Heart left ventricle (tissue), 16 donors: ENCODE measurements around the gene SLC6A7. TPM values are rescaled to one million over a fixed set of nuclear protein-coding genes. Genes with fewer than 3 reads are reported as not detected.

Experiments used
- ATAC-seq, 4 donors: fragments of 200-7000 bp; cut with Tn5 transposase; one replicate each; pipeline ENCODE4 v1.9.1; 2020 to 2022; ENCODE audit warnings: moderate library complexity in 4 of 4, mild to moderate bottlenecking in 3 of 4, moderate number of reproducible peaks in 1 of 4
- DNase-seq, 5 donors: peaks; one replicate each; pipeline ENCODE4 v3.0.0-alpha.2; 2020
- H3K27ac ChIP-seq, 12 donors: fragments of 200-600 bp; sonication (generic) in 4 of 12; one replicate each; pipeline versions ENCODE4 v1.5.0 to v1.8.0; 2016 to 2022; ENCODE audit warnings: mild to moderate bottlenecking in 2 of 12
- H3K27me3 ChIP-seq, 9 donors: fragments of 200-600 bp; sonication (generic) in 2 of 9; one replicate each; pipeline versions ENCODE4 v1.5.1 to v1.8.0; 2016 to 2022; ENCODE audit warnings: mild to moderate bottlenecking in 3 of 9
- H3K36me3 ChIP-seq, 9 donors: fragments of 200-600 bp; sonication (generic) in 2 of 9; one replicate each; pipeline versions ENCODE4 v1.5.0 to v1.8.0; 2018 to 2022; ENCODE audit warnings: mild to moderate bottlenecking in 2 of 9
- H3K4me1 ChIP-seq, 12 donors: fragments of 200-600 bp; sonication (generic) in 4 of 12; one replicate each; pipeline versions ENCODE4 v1.5.0 to v1.8.0; 2016 to 2022; ENCODE audit warnings: mild to moderate bottlenecking in 3 of 12
- H3K4me3 ChIP-seq, 12 donors: fragments of 200-600 bp; sonication (generic) in 4 of 12; one replicate each; pipeline versions ENCODE4 v1.5.0 to v1.8.0; 2017 to 2022; ENCODE audit warnings: mild to moderate bottlenecking in 9 of 12, moderate library complexity in 4 of 12
- H3K9me3 ChIP-seq, 12 donors: fragments of 200-600 bp; sonication (generic) in 4 of 12; one replicate each; pipeline versions ENCODE4 v1.5.0 to v1.8.0; 2016 to 2022; ENCODE audit warnings: mild to moderate bottlenecking in 1 of 12
- CTCF ChIP-seq, 12 donors: fragments of 200-600 bp; sonication (generic) in 4 of 12; IDR thresholded peaks; one replicate each; pipeline versions ENCODE4 v1.5.0 to v1.8.0; 2018 to 2022; ENCODE audit warnings: antibody characterized with exemption in 12 of 12, mild to moderate bottlenecking in 5 of 12
- POLR2A ChIP-seq, 2 donors: fragments of 450-650 bp; IDR thresholded peaks; one replicate each; pipeline ENCODE4 v1.6.1; 2017; ENCODE audit warnings: antibody characterized with exemption in 2 of 2, mild to moderate bottlenecking in 2 of 2, moderate library complexity in 2 of 2
- WGBS, 4 donors: extraction: QIAGEN DNeasy Blood & Tissue Kit in 2 of 4; methylation state at CpG; one replicate each; pipeline versions ENCODE4 v1.1.5 to v1.1.7; 2013 to 2018; 5-methylcytosine and 5-hydroxymethylcytosine counted together
- intact Hi-C, 10 donors: fragments of 100-400 bp; cut with DNase I; formaldehyde crosslinking; loops; one replicate each; pipeline versions ENCODE4 v1.11.1 to v1.14.2; 2022
- polyA plus RNA-seq, 2 donors: library from polyadenylated mRNA; stranded (reverse); fragments of 200-250 nt; gene quantifications; one replicate each; pipeline ENCODE4 v1.2.3, GENCODE V29; 2013
- total RNA-seq, 9 donors: library from RNA; depleted of rRNA in 2 of 9; stranded (reverse); fragments of >200 nt in 2 of 9; fragmentation: NEBNext Ultra II Directional in 3 of 9; extraction: Animal tissue kit (Norgen Biotek cat#: 25700) in 3 of 9; gene quantifications; one replicate each; pipeline versions ENCODE4 v1.1.0 to v1.2.4, GENCODE V29; 2016 to 2023
- donor health status: ischemic (EF 13 %, LVEDD 7.1; RV severe dilation, severe dysfunction).
- donor health status: healthy with polysubstance abuse.
- donor health status: DM: no; HTN: yes; CAD: no.
- donor health status: DM: no; HTN: no; CAD: no.
- donor health status: ischemic (EF 25% LVEDD 6.9; RV normal size, moderate dysfunction).
- donor health status: ischemic (EF 25% LVEDD 5.7; RV mildly dilated, moderate dysfunction).
- donor health status: healthy.
- donor health status: DM: yes; HTN: yes; CAD: no.
- donor health status: ischemic (EF 35%, LVEDD 5.7; RV mildly dilated, moderate dysfunction).
- donor health status: nonischemic (EF 11% LVEDD 7.7; RV severe dilation, severe dysfunction).
- donor health status: DM: yes; HTN: yes; CAD: no.
- donor health status: PGD.
- donor health status: ischemic (EF 29% LVEDD 5.4; RV normal size, mild dysfunction).
- donor health status: nonischemic (EF 23%, LVEDD 6.1; RV moderate dilation, normal function).

SLC6A7 gene
- total and polyA plus RNA-seq, 11 donors: not detected

DNA sequence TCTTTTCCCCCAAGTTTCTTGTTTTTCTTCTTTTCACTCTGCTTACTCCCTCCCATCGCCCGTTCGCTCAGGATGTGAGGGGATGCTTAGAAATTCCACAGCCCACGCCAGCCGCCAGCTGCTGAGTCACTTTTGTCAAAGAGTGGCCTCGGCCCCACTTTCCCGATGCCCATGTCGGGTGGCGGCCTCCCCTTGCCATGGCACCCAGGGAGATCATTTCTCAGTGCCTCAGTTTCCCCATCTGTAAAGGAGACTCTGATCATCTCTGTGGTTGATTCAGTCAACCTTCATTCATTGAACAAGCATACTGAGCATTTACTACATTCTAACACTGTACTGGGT, 33.9 kb upstream of the SLC6A7 start:
- no peak for DNase-seq
- TF ChIP-seq POLR2A (IDR thresholded peaks at IDR 0.05) (no peak), CTCF (IDR thresholded peaks at IDR 0.05) (no peak)
- no peak for ATAC-seq
- intact Hi-C loops: no loop called here
- H3K4me3 ChIP-seq: peak overlapping the region; percentile 15 to 81 (median 60)
- H3K9me3 ChIP-seq: no peaks in the 10 kb centered on the region
- H3K36me3 ChIP-seq: peaks cover 0 to 21% (median 0%) of the 10 kb centered on the region in 9 donors
- no peaks in the 10 kb centered on the region for H3K27me3 ChIP-seq
- peak overlapping the region; percentile 58 to 96 (median 83) for H3K27ac ChIP-seq
- H3K4me1 ChIP-seq: peaks cover 0 to 61% (median 35%) of the 10 kb centered on the region in 12 donors
- WGBS, 4 donors: 10 to 24% (median 15%) methylated on average over 9 of the region's 9 CpGs

GRCh38 chr5:150156540-150156939, 33.3 kb upstream of the SLC6A7 start:
- no peak for ATAC-seq
- no peak for DNase-seq
- Histone ChIP-seq H3K27ac (peak overlapping the region; percentile 58 to 96 (median 83)), H3K4me3 (peak overlapping the region in 10 of 12 donors; percentile 15 to 81 (median 60)), H3K9me3 (no peaks in the 10 kb centered on the region), H3K4me1 (peaks cover 0 to 62% (median 36%) of the 10 kb centered on the region in 12 donors), H3K36me3 (peaks cover 0 to 17% (median 0%) of the 10 kb centered on the region in 9 donors), H3K27me3 (no peaks in the 10 kb centered on the region)
- WGBS, 4 donors: 70 to 85% (median 80%) methylated on average over 4 of the region's 4 CpGs
- TF ChIP-seq CTCF (IDR thresholded peaks at IDR 0.05) (no peak), POLR2A (IDR thresholded peaks at IDR 0.05) (no peak)
- intact Hi-C loops: no loop called here

- DNase-seq (no peak), ATAC-seq (no peak)
- H3K4me1 ChIP-seq: peaks cover 0 to 68% (median 40%) of the 10 kb centered on the region in 12 donors
- intact Hi-C loops: no loop called here
- H3K36me3 ChIP-seq: peaks cover 0 to 14% (median 0%) of the 10 kb centered on the region in 9 donors
- H3K4me3 ChIP-seq: peak overlapping the region in 7 of 12 donors; percentile 1 to 81 (median 15)
- H3K9me3 ChIP-seq: no peaks in the 10 kb centered on the region
- peak overlapping the region in 11 of 12 donors; percentile 75 to 96 (median 84) for H3K27ac ChIP-seq
- TF ChIP-seq CTCF (IDR thresholded peaks at IDR 0.05) (no peak), POLR2A (IDR thresholded peaks at IDR 0.05) (no peak)
- 75 to 83% (median 76%) methylated on average over 3 of the region's 3 CpGs for WGBS, 4 donors
- H3K27me3 ChIP-seq: no peaks in the 10 kb centered on the region
These were observed 32.7 kb upstream of the SLC6A7 start for GRCh38 chr5:150157168-150157567.

DNA sequence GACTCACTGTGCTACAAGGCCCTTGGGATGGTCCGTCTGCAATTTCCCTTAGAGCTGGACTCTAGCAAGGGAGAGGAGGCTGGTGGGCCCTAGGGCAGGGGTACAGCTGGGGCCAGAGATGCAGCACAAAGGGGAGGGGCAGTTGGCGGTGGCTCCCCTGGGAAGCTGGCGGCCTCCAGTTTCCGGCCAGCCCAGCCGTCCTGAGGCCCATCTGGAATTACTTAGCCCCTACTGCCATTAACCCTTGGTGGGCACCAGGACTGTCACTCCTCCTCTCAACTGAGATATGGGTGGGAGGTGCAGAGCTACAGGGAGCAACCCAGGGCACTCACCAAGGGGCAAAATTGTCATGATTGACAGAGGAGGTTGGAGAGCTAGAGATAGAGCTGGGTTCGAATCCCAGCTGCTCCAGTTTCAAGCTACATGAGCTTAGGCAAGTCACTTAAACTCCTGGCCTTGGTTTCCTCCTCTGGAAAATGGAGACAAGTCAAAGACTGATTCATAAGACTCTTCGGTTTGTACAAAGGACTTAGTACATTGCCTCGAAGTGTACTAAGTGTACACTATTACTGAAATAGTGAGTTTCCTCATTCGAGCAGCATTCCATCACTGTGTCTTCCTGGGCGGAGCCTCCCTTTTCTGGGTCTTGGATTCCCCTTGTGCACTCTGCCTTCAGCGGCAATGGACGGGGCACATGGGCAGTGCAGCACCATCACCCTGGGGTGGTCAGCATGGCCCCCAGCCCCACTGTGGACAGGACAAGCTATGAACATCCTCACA, 31.5 kb upstream of the SLC6A7 start:
- peak overlapping the region; percentile 57 to 96 (median 84) for H3K27ac ChIP-seq
- no peaks in the 10 kb centered on the region for H3K27me3 ChIP-seq
- H3K36me3 ChIP-seq: peaks cover 0 to 3% (median 0%) of the 10 kb centered on the region in 9 donors
- TF ChIP-seq POLR2A (IDR thresholded peaks at IDR 0.05): no peak
- TF ChIP-seq CTCF (IDR thresholded peaks at IDR 0.05): no peak
- no peaks in the 10 kb centered on the region for H3K9me3 ChIP-seq
- DNase-seq (peak in 4 of 5 donors; percentile 59 to 80 (median 70)), ATAC-seq (peak in 1 of 4 donors; percentile 15)
- peaks cover 0 to 78% (median 46%) of the 10 kb centered on the region in 12 donors for H3K4me1 ChIP-seq
- intact Hi-C loops: no loop called here
- H3K4me3 ChIP-seq: peak overlapping the region in 4 of 12 donors; percentile 11 to 25 (median 22)
- WGBS, 4 donors: 34 to 54% (median 45%) methylated on average over 12 of the region's 12 CpGs
